HPDE6-E6E7 (cell line): ENCODE data around the gene SLC7A5.
"Not testable (repeated sequence)": the region's sequence is repeated elsewhere in the genome, so short reads cannot be mapped to it uniquely, and the experiment has no call there.

ENCODE experiments used
- DNase-seq: peaks from one replicate; pipeline ENCODE4 v3.0.0; 2011; ENCODE audit warnings: missing footprints; ENCODE audit errors: extremely low spot score

SLC7A5 gene

GRCh38 chr16:87834005-87834667 lies 35.2 kb downstream of the SLC7A5 start:
- DNase-seq: no peak

GRCh38 chr16:87833548-87833947 lies 35.8 kb downstream of the SLC7A5 start:
- no peak for DNase-seq

GRCh38 chr16:87832741-87833502 lies 36.4 kb downstream of the SLC7A5 start:
- DNase-seq: no peak

- DNase-seq: no peak
Observed at GRCh38 chr16:87832137-87832527, 37.2 kb downstream of the SLC7A5 start.

- DNase-seq: no peak
Observed at GRCh38 chr16:87831421-87832136, 37.7 kb downstream of the SLC7A5 start.

GRCh38 chr16:87830673-87831420 lies 38.5 kb downstream of the SLC7A5 start:
- DNase-seq: no peak

GRCh38 chr16:87829988-87830672 lies 39.2 kb downstream of the SLC7A5 start:
- DNase-seq: no peak

- no peak for DNase-seq
Observed at GRCh38 chr16:87829622-87829980, 39.7 kb downstream of the SLC7A5 start.

- peak; percentile 45 for DNase-seq
Observed at GRCh38 chr16:87828907-87829621, 40.2 kb downstream of the SLC7A5 start.

- DNase-seq: peak; percentile 63
Observed at GRCh38 chr16:87828071-87828906, 41.0 kb downstream of the SLC7A5 start.

GRCh38 chr16:87827588-87827915 lies 41.8 kb downstream of the SLC7A5 start:
- not testable (repeated sequence) for DNase-seq

- DNase-seq: no peak
Observed at GRCh38 chr16:87826798-87827587, 42.3 kb downstream of the SLC7A5 start.

GRCh38 chr16:87826407-87826797 lies 42.9 kb downstream of the SLC7A5 start:
- DNase-seq: not testable (repeated sequence)

GRCh38 chr16:87825842-87826120 lies 43.5 kb downstream of the SLC7A5 start:
- not testable (repeated sequence) for DNase-seq

GRCh38 chr16:87824991-87825841 lies 44.1 kb downstream of the SLC7A5 start:
- DNase-seq: no peak

GRCh38 chr16:87824016-87824990 lies 45.0 kb downstream of the SLC7A5 start:
- DNase-seq: no peak
